ENCODE data around the gene DPF3. TPM values are rescaled to one million over a fixed set of nuclear protein-coding genes. Genes with fewer than 3 reads are reported as not detected.

Gene DPF3
- total RNA-seq, 6 experiments from 2014 or later = 1.2 to 5.7 (median 2.9) TPM

DNA sequence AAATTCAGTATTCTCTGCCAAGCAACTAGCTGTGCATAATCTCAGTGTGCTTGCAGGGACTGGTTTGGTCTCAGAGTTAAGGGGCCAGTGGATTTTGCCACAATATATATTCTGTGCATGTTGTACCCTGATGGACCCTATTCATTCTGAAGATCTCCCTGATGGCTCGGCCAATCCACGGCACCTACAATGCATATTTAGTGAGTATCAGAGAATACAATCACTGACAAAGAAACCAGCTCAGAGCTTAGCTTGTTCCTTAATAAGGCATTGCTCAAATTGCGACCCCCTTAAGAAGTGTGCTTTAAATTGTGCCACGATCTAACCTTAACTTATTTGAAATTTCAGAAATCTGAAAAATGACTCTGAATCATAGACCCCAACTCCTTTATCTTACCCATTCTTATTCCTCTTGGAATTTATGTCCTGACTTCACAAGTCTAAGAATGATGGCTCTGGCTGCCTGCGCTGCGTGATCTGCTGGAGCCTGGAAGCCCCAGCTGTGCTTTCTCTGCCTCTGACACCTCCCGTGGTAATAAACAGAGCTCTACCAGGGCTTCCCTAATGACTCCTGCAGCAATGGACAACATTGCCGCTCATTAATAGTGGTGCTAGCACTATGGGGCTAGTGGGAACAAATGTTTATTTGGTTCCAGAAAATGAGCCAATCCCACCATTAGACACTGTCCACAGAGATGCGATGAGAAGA lies 23.3 kb upstream of the DPF3 start:
- no peak overlapping the region for H3K27ac ChIP-seq
- intact Hi-C loops (cut with DNase I) = no loop called here
- ATAC-seq (no peak), DNase-seq (no peak)
- H3K27me3 ChIP-seq = no peaks in the 10 kb centered on the region
- no peak for TF ChIP-seq POLR2A (IDR thresholded peaks at IDR 0.05)
- TF ChIP-seq, protein P1, sequence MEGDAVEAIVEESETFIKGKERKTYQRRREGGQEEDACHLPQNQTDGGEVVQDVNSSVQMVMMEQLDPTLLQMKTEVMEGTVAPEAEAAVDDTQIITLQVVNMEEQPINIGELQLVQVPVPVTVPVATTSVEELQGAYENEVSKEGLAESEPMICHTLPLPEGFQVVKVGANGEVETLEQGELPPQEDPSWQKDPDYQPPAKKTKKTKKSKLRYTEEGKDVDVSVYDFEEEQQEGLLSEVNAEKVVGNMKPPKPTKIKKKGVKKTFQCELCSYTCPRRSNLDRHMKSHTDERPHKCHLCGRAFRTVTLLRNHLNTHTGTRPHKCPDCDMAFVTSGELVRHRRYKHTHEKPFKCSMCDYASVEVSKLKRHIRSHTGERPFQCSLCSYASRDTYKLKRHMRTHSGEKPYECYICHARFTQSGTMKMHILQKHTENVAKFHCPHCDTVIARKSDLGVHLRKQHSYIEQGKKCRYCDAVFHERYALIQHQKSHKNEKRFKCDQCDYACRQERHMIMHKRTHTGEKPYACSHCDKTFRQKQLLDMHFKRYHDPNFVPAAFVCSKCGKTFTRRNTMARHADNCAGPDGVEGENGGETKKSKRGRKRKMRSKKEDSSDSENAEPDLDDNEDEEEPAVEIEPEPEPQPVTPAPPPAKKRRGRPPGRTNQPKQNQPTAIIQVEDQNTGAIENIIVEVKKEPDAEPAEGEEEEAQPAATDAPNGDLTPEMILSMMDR (IDR thresholded peaks at IDR 0.05) = no peak
- H3K36me3 ChIP-seq = no peaks in the 10 kb centered on the region
- H3K9me3 ChIP-seq = no peaks in the 10 kb centered on the region
- no peak overlapping the region for H3K4me3 ChIP-seq
- H3K4me1 ChIP-seq = no peaks in the 10 kb centered on the region
- WGBS (ENCODE audit: insufficient coverage, low coverage, low lambda C conversion rate, missing lambda C conversion rate) = 71% methylated on average over 8 of the region's 9 CpGs

GRCh38 chr14:72916174-72916573 lies 22.3 kb upstream of the DPF3 start:
- ATAC-seq = peak in 1 of 4 donors; percentile 53
- TF ChIP-seq, protein P1 (IDR thresholded peaks at IDR 0.05) = no peak
- TF ChIP-seq POLR2A (IDR thresholded peaks at IDR 0.05) = no peak
- H3K36me3 ChIP-seq = no peaks in the 10 kb centered on the region

GRCh38 chr14:72913809-72914208 lies 19.9 kb upstream of the DPF3 start:
- H3K27ac ChIP-seq = no peak overlapping the region
- DNase-seq (no peak), ATAC-seq (no peak)
- H3K27me3 ChIP-seq = no peaks in the 10 kb centered on the region
- H3K4me1 ChIP-seq = no peaks in the 10 kb centered on the region
- H3K4me3 ChIP-seq = no peak overlapping the region
- H3K9me3 ChIP-seq = no peaks in the 10 kb centered on the region
- intact Hi-C loops (cut with DNase I) = no loop called here
- 25% methylated on average over 2 of the region's 2 CpGs for WGBS (ENCODE audit: insufficient coverage, low coverage, low lambda C conversion rate, missing lambda C conversion rate)
- no peaks in the 10 kb centered on the region for H3K36me3 ChIP-seq
- TF ChIP-seq POLR2A (IDR thresholded peaks at IDR 0.05) = no peak

More at GRCh38 chr14:72916174-72916573, 22.3 kb upstream of the DPF3 start:
- Histone ChIP-seq H3K9me3 (no peaks in the 10 kb centered on the region), H3K27ac (no peak overlapping the region), H3K4me3 (no peak overlapping the region), H3K27me3 (no peaks in the 10 kb centered on the region), H3K4me1 (no peaks in the 10 kb centered on the region)
- WGBS (ENCODE audit: insufficient coverage, low coverage, low lambda C conversion rate, missing lambda C conversion rate) = 57% methylated on average over 6 of the region's 6 CpGs
- intact Hi-C loops (cut with DNase I) = no loop called here
- DNase-seq = no peak

- no peaks in the 10 kb centered on the region for H3K9me3 ChIP-seq
- H3K4me3 ChIP-seq = no peak overlapping the region
- intact Hi-C loops (cut with DNase I) = loop anchor here (5.0 to 10.0 kb wide), 2 partner anchors 104 to 392 kb away; no protein-coding TSS in a partner anchor
- no peak overlapping the region for H3K27ac ChIP-seq
- DNase-seq = no peak
- peak in 3 of 4 donors; percentile 15 to 33 (median 30) for ATAC-seq
- no peaks in the 10 kb centered on the region for H3K27me3 ChIP-seq
- 31% methylated on average over 5 of the region's 5 CpGs for WGBS (ENCODE audit: insufficient coverage, low coverage, low lambda C conversion rate, missing lambda C conversion rate)
- TF ChIP-seq POLR2A (IDR thresholded peaks at IDR 0.05) = no peak
- TF ChIP-seq, protein P1 (IDR thresholded peaks at IDR 0.05) = no peak
- H3K4me1 ChIP-seq = no peaks in the 10 kb centered on the region
- no peaks in the 10 kb centered on the region for H3K36me3 ChIP-seq
These were observed 15.3 kb upstream of the DPF3 start for GRCh38 chr14:72909163-72909562.

GRCh38 chr14:72907886-72908285 lies 14.0 kb upstream of the DPF3 start:
- ATAC-seq = no peak
- intact Hi-C loops (cut with DNase I) = loop anchor here (5.0 to 10.0 kb wide), 2 partner anchors 103 to 391 kb away; no protein-coding TSS in a partner anchor
- TF ChIP-seq, protein P1 (IDR thresholded peaks at IDR 0.05) = no peak
- TF ChIP-seq POLR2A (IDR thresholded peaks at IDR 0.05) = no peak
- Histone ChIP-seq H3K36me3 (no peaks in the 10 kb centered on the region), H3K27me3 (no peaks in the 10 kb centered on the region), H3K4me3 (no peak overlapping the region), H3K9me3 (no peaks in the 10 kb centered on the region), H3K4me1 (peaks cover 0 to 8% (median 0%) of the 10 kb centered on the region in 4 donors), H3K27ac (no peak overlapping the region)
- DNase-seq = no peak
- 62% methylated on average over 5 of the region's 5 CpGs for WGBS (ENCODE audit: insufficient coverage, low coverage, low lambda C conversion rate, missing lambda C conversion rate)

All from right lobe of liver (tissue), 6 donors.